ENCODE data around the gene LDLRAD4.

Gene LDLRAD4

GRCh38 chr18:13615432-13615861 lies 396.9 kb downstream of the LDLRAD4 start:
- no peak overlapping the region for H2BK5ac ChIP-seq (ENCODE audit: low read depth, low read length, poor library complexity, severe bottlenecking)
- no peak overlapping the region for H4K91ac ChIP-seq (ENCODE audit: low read length)
- no peak for DNase-seq
- no peak overlapping the region for H3K14ac ChIP-seq (ENCODE audit: low read length in 2 of 2)
- H3K9me3 ChIP-seq (ENCODE audit: control insufficient read depth, low read length): no peaks in the 10 kb centered on the region
- no peak overlapping the region for H3K23ac ChIP-seq (ENCODE audit: low read length in 2 of 2)
- H2BK12ac ChIP-seq (ENCODE audit: low read length in 2 of 2): no peak overlapping the region
- no peak overlapping the region for H2AK5ac ChIP-seq (ENCODE audit: low read length, severe bottlenecking)
- no peak overlapping the region for H4K8ac ChIP-seq (ENCODE audit: low read length)
- WGBS: 77% methylated on average over 7 of the region's 8 CpGs
- no peak overlapping the region for H2AFZ ChIP-seq (ENCODE audit: low read depth, low read length)
- peaks cover 3% of the 10 kb centered on the region for H3K4me1 ChIP-seq (ENCODE audit: control insufficient read depth, insufficient read depth, low read depth, low read length)
- no peak overlapping the region for H3K18ac ChIP-seq (ENCODE audit: low read depth in 1 of 2, low read length in 2 of 2)
- H3K36me3 ChIP-seq (ENCODE audit: control insufficient read depth in 1 of 2, insufficient read depth in 2 of 2, low read depth in 1 of 2, low read length in 2 of 2): no peaks in the 10 kb centered on the region
- no peak overlapping the region for H3K27ac ChIP-seq (ENCODE audit: low read length, poor library complexity, severe bottlenecking)
- H3K79me1 ChIP-seq (replicated peaks; ENCODE audit: low read length, poor library complexity, severe bottlenecking): no peaks in the 10 kb centered on the region
- no peak overlapping the region for H3K4me2 ChIP-seq (ENCODE audit: low read length, poor library complexity, severe bottlenecking)
- H3K27me3 ChIP-seq (ENCODE audit: control insufficient read depth in 1 of 2, insufficient read depth in 1 of 2, low read length in 2 of 2): peaks cover 23 to 40% of the 10 kb centered on the region in 2 experiments
- no peak overlapping the region for H2BK15ac ChIP-seq (ENCODE audit: low read depth, poor library complexity, severe bottlenecking)
- H3K4ac ChIP-seq (ENCODE audit: low read depth in 1 of 2, low read length in 2 of 2): no peak overlapping the region
- no peak overlapping the region for H2BK120ac ChIP-seq (ENCODE audit: low read depth, low read length)
- no peak overlapping the region for H3K9ac ChIP-seq (ENCODE audit: low read length)
- no peak overlapping the region for H3K4me3 ChIP-seq (ENCODE audit: insufficient read depth in 1 of 2, low read depth in 1 of 2, low read length in 2 of 2)

- no peak overlapping the region for H3K14ac ChIP-seq (ENCODE audit: low read length in 2 of 2)
- peaks cover 19 to 38% of the 10 kb centered on the region in 2 experiments for H3K27me3 ChIP-seq (ENCODE audit: control insufficient read depth in 1 of 2, insufficient read depth in 1 of 2, low read length in 2 of 2)
- WGBS: 71% methylated on average over 5 of the region's 5 CpGs
Observed at GRCh38 chr18:13616041-13616440, 397.5 kb downstream of the LDLRAD4 start.

GRCh38 chr18:13616525-13617035 lies 398.0 kb downstream of the LDLRAD4 start:
- H3K4me3 ChIP-seq (ENCODE audit: insufficient read depth in 1 of 2, low read depth in 1 of 2, low read length in 2 of 2): no peak overlapping the region
- no peak overlapping the region for H3K27ac ChIP-seq (ENCODE audit: low read length, poor library complexity, severe bottlenecking)
- H3K4me1 ChIP-seq (ENCODE audit: control insufficient read depth, insufficient read depth, low read depth, low read length): no peaks in the 10 kb centered on the region
- H2AK5ac ChIP-seq (ENCODE audit: low read length, severe bottlenecking): no peak overlapping the region
- H3K79me1 ChIP-seq (replicated peaks; ENCODE audit: low read length, poor library complexity, severe bottlenecking): no peaks in the 10 kb centered on the region
- H3K18ac ChIP-seq (ENCODE audit: low read depth in 1 of 2, low read length in 2 of 2): no peak overlapping the region
- H2BK5ac ChIP-seq (ENCODE audit: low read depth, low read length, poor library complexity, severe bottlenecking): no peak overlapping the region
- no peak for DNase-seq
- no peak overlapping the region for H2BK15ac ChIP-seq (ENCODE audit: low read depth, poor library complexity, severe bottlenecking)
- H3K4ac ChIP-seq (ENCODE audit: low read depth in 1 of 2, low read length in 2 of 2): no peak overlapping the region
- H3K4me2 ChIP-seq (ENCODE audit: low read length, poor library complexity, severe bottlenecking): no peak overlapping the region
- H3K27me3 ChIP-seq (ENCODE audit: control insufficient read depth in 1 of 2, insufficient read depth in 1 of 2, low read length in 2 of 2): peaks cover 14 to 32% of the 10 kb centered on the region in 2 experiments
- H3K9me3 ChIP-seq (ENCODE audit: control insufficient read depth, low read length): no peaks in the 10 kb centered on the region
- H2BK120ac ChIP-seq (ENCODE audit: low read depth, low read length): no peak overlapping the region
- no peak overlapping the region for H2AFZ ChIP-seq (ENCODE audit: low read depth, low read length)
- H3K14ac ChIP-seq (ENCODE audit: low read length in 2 of 2): no peak overlapping the region
- H2BK12ac ChIP-seq (ENCODE audit: low read length in 2 of 2): no peak overlapping the region
- no peak overlapping the region for H3K23ac ChIP-seq (ENCODE audit: low read length in 2 of 2)
- H3K9ac ChIP-seq (ENCODE audit: low read length): no peak overlapping the region
- WGBS: 89% methylated on average over 15 of the region's 15 CpGs
- H4K91ac ChIP-seq (ENCODE audit: low read length): no peak overlapping the region
- H3K36me3 ChIP-seq (ENCODE audit: control insufficient read depth in 1 of 2, insufficient read depth in 2 of 2, low read depth in 1 of 2, low read length in 2 of 2): no peaks in the 10 kb centered on the region
- H4K8ac ChIP-seq (ENCODE audit: low read length): no peak overlapping the region

More at GRCh38 chr18:13616041-13616440, 397.5 kb downstream of the LDLRAD4 start:
- no peak overlapping the region for H3K4me3 ChIP-seq (ENCODE audit: insufficient read depth in 1 of 2, low read depth in 1 of 2, low read length in 2 of 2)
- H3K9me3 ChIP-seq (ENCODE audit: control insufficient read depth, low read length): no peaks in the 10 kb centered on the region
- H3K4me1 ChIP-seq (ENCODE audit: control insufficient read depth, insufficient read depth, low read depth, low read length): peaks cover 1% of the 10 kb centered on the region
- no peak overlapping the region for H2BK5ac ChIP-seq (ENCODE audit: low read depth, low read length, poor library complexity, severe bottlenecking)
- H2AK5ac ChIP-seq (ENCODE audit: low read length, severe bottlenecking): no peak overlapping the region
- H2BK120ac ChIP-seq (ENCODE audit: low read depth, low read length): no peak overlapping the region
- H3K4ac ChIP-seq (ENCODE audit: low read depth in 1 of 2, low read length in 2 of 2): no peak overlapping the region
- H2BK12ac ChIP-seq (ENCODE audit: low read length in 2 of 2): no peak overlapping the region
- H3K4me2 ChIP-seq (ENCODE audit: low read length, poor library complexity, severe bottlenecking): no peak overlapping the region
- H2AFZ ChIP-seq (ENCODE audit: low read depth, low read length): no peak overlapping the region
- no peaks in the 10 kb centered on the region for H3K36me3 ChIP-seq (ENCODE audit: control insufficient read depth in 1 of 2, insufficient read depth in 2 of 2, low read depth in 1 of 2, low read length in 2 of 2)
- H4K8ac ChIP-seq (ENCODE audit: low read length): no peak overlapping the region
- H2BK15ac ChIP-seq (ENCODE audit: low read depth, poor library complexity, severe bottlenecking): no peak overlapping the region
- no peak for DNase-seq
- H3K27ac ChIP-seq (ENCODE audit: low read length, poor library complexity, severe bottlenecking): no peak overlapping the region
- H3K9ac ChIP-seq (ENCODE audit: low read length): no peak overlapping the region
- no peaks in the 10 kb centered on the region for H3K79me1 ChIP-seq (replicated peaks; ENCODE audit: low read length, poor library complexity, severe bottlenecking)
- no peak overlapping the region for H4K91ac ChIP-seq (ENCODE audit: low read length)
- no peak overlapping the region for H3K23ac ChIP-seq (ENCODE audit: low read length in 2 of 2)
- no peak overlapping the region for H3K18ac ChIP-seq (ENCODE audit: low read depth in 1 of 2, low read length in 2 of 2)

- Histone ChIP-seq H2BK120ac (ENCODE audit: low read depth, low read length) (no peak overlapping the region), H3K9me3 (ENCODE audit: control insufficient read depth, low read length) (no peaks in the 10 kb centered on the region), H3K4ac (ENCODE audit: low read depth in 1 of 2, low read length in 2 of 2) (no peak overlapping the region), H4K8ac (ENCODE audit: low read length) (no peak overlapping the region), H2AK5ac (ENCODE audit: low read length, severe bottlenecking) (no peak overlapping the region), H2BK15ac (ENCODE audit: low read depth, poor library complexity, severe bottlenecking) (no peak overlapping the region), H4K91ac (ENCODE audit: low read length) (no peak overlapping the region), H3K36me3 (ENCODE audit: control insufficient read depth in 1 of 2, insufficient read depth in 2 of 2, low read depth in 1 of 2, low read length in 2 of 2) (no peaks in the 10 kb centered on the region), H3K79me1 (replicated peaks; ENCODE audit: low read length, poor library complexity, severe bottlenecking) (no peaks in the 10 kb centered on the region), H2BK12ac (ENCODE audit: low read length in 2 of 2) (no peak overlapping the region), H3K9ac (ENCODE audit: low read length) (no peak overlapping the region), H3K4me2 (ENCODE audit: low read length, poor library complexity, severe bottlenecking) (no peak overlapping the region), H3K4me1 (ENCODE audit: control insufficient read depth, insufficient read depth, low read depth, low read length) (no peaks in the 10 kb centered on the region), H3K27me3 (ENCODE audit: control insufficient read depth in 1 of 2, insufficient read depth in 1 of 2, low read length in 2 of 2) (peaks cover 5 to 26% of the 10 kb centered on the region in 2 experiments), H3K23ac (ENCODE audit: low read length in 2 of 2) (no peak overlapping the region), H3K18ac (ENCODE audit: low read depth in 1 of 2, low read length in 2 of 2) (no peak overlapping the region), H3K14ac (ENCODE audit: low read length in 2 of 2) (no peak overlapping the region), H2AFZ (ENCODE audit: low read depth, low read length) (no peak overlapping the region), H3K4me3 (ENCODE audit: insufficient read depth in 1 of 2, low read depth in 1 of 2, low read length in 2 of 2) (no peak overlapping the region), H3K27ac (ENCODE audit: low read length, poor library complexity, severe bottlenecking) (no peak overlapping the region), H2BK5ac (ENCODE audit: low read depth, low read length, poor library complexity, severe bottlenecking) (no peak overlapping the region)
- no peak for DNase-seq
- WGBS: 62% methylated on average over 7 of the region's 9 CpGs
Observed at GRCh38 chr18:13617826-13618515, 399.4 kb downstream of the LDLRAD4 start.

All from mesenchymal stem cell (in vitro differentiated cells and primary cell).